Prostate gland (tissue), 2 donors: Measurements from ENCODE around the gene MELTF. TPM values are rescaled to one million over a fixed set of nuclear protein-coding genes. Genes with fewer than 3 reads are reported as not detected.
A peak's percentile ranks its signal among the peaks of the same experiment; 100 is the strongest.

Experiments
- DNase-seq: peaks from one replicate; pipeline ENCODE4 v3.0.0-alpha.2; 2019; ENCODE audit warnings: low spot score
- H3K27ac ChIP-seq, 2 donors: fragments of 200-600 bp; sonication (generic); 2 replicates each; pipeline ENCODE4 v1.5.1; 2017 to 2019
- H3K27me3 ChIP-seq: fragments of 200-600 bp; sonication (generic); replicated peaks from 2 replicates; pipeline ENCODE4 v1.5.1; 2019; ENCODE audit not compliant: insufficient read depth
- H3K36me3 ChIP-seq, 2 donors: fragments of 200-600 bp; sonication (generic); 1 replicate in 1 of 2; 2 replicates in 1 of 2; pipeline versions ENCODE4 v1.5.1 to v1.8.1; 2017 to 2019
- H3K4me1 ChIP-seq: fragments of 200-600 bp; sonication (generic); replicated peaks from 2 replicates; pipeline ENCODE4 v1.5.1; 2019
- H3K4me3 ChIP-seq, 2 donors: fragments of 200-600 bp; sonication (generic); 2 replicates each; pipeline ENCODE4 v1.5.1; 2017 to 2019
- H3K9me3 ChIP-seq: fragments of 200-600 bp; sonication (generic); 2 replicates; pipeline ENCODE4 v1.5.1; 2017
- POLR2A ChIP-seq: fragments of 450-650 bp; IDR thresholded peaks from one replicate; pipeline ENCODE4 v1.6.1; 2016; ENCODE audit warnings: antibody characterized with exemption, mild to moderate bottlenecking
- POLR2AphosphoS5 ChIP-seq: sonication (generic); formaldehyde crosslinking; IDR thresholded peaks from one replicate; pipeline ENCODE4 v1.6.1; 2017; ENCODE audit warnings: antibody characterized with exemption
- WGBS: methylation state at CpG from one replicate; pipeline ENCODE4 v1.1.5; 2018; 5-methylcytosine and 5-hydroxymethylcytosine counted together
- intact Hi-C: fragments of 100-400 bp; cut with DNase I; formaldehyde crosslinking; loops from one replicate; pipeline ENCODE4 v1.14.2; 2022
- total RNA-seq, 2 donors: library from RNA; depleted of rRNA; stranded (reverse); fragments of >200 nt; gene quantifications; one replicate each; pipeline ENCODE4 v1.1.0, GENCODE V29; 2016
- TF ChIP-seq, protein P1 (sequence below), 4 experiments: fragments of 200-600 bp in 2 of 4; fragments of 450-650 bp in 2 of 4; sonication (generic) in 2 of 4; IDR thresholded peaks; 1 replicate in 3 of 4; 2 replicates in 1 of 4; pipeline ENCODE4 v1.5.1; 2016 to 2019; ENCODE audit warnings: antibody characterized with exemption in 4 of 4, mild to moderate bottlenecking in 2 of 4, moderate library complexity in 2 of 4

MELTF gene
- total RNA-seq, 2 donors from 2014 or later: 6.9 to 9.0 TPM

DNA sequence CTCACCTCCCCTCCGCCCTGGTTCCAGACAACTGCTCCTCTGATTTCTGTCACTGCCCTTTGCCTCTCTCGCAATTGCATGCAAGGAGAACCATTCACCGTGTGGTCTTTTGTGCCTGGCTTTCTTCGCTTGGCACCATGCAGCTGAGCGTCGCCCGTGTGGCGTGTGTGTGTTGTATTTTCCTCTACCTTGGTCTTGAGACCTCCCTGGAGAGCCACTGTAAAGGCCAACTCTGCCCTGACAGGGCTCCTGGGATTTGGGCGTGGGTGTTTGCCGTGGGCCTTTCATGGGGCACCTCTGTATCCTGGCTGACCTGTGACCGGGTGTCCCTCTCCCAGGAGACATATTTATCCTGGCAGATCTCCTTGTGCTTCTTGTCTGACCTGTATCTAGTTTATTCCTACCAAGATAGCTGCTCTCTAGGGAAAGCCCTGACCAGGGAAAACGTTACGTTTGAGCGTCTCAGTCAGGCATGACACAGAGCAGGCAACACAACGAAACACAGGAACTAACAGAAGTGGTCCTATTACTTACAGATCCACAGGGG is 59.0 kb downstream of the MELTF start:
- Histone ChIP-seq H3K36me3 (no peaks in the 10 kb centered on the region), H3K27ac (no peak overlapping the region), H3K4me3 (no peak overlapping the region), H3K27me3 (no peaks in the 10 kb centered on the region), H3K9me3 (no peaks in the 10 kb centered on the region), H3K4me1 (no peaks in the 10 kb centered on the region)
- 84% methylated on average over 15 of the region's 15 CpGs for WGBS
- DNase-seq: no peak
- TF ChIP-seq POLR2AphosphoS5 (no peak), POLR2A (no peak)
- TF ChIP-seq, protein P1, sequence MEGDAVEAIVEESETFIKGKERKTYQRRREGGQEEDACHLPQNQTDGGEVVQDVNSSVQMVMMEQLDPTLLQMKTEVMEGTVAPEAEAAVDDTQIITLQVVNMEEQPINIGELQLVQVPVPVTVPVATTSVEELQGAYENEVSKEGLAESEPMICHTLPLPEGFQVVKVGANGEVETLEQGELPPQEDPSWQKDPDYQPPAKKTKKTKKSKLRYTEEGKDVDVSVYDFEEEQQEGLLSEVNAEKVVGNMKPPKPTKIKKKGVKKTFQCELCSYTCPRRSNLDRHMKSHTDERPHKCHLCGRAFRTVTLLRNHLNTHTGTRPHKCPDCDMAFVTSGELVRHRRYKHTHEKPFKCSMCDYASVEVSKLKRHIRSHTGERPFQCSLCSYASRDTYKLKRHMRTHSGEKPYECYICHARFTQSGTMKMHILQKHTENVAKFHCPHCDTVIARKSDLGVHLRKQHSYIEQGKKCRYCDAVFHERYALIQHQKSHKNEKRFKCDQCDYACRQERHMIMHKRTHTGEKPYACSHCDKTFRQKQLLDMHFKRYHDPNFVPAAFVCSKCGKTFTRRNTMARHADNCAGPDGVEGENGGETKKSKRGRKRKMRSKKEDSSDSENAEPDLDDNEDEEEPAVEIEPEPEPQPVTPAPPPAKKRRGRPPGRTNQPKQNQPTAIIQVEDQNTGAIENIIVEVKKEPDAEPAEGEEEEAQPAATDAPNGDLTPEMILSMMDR (IDR thresholded peaks at IDR 0.05): no peak
- intact Hi-C loops: no loop called here

DNA sequence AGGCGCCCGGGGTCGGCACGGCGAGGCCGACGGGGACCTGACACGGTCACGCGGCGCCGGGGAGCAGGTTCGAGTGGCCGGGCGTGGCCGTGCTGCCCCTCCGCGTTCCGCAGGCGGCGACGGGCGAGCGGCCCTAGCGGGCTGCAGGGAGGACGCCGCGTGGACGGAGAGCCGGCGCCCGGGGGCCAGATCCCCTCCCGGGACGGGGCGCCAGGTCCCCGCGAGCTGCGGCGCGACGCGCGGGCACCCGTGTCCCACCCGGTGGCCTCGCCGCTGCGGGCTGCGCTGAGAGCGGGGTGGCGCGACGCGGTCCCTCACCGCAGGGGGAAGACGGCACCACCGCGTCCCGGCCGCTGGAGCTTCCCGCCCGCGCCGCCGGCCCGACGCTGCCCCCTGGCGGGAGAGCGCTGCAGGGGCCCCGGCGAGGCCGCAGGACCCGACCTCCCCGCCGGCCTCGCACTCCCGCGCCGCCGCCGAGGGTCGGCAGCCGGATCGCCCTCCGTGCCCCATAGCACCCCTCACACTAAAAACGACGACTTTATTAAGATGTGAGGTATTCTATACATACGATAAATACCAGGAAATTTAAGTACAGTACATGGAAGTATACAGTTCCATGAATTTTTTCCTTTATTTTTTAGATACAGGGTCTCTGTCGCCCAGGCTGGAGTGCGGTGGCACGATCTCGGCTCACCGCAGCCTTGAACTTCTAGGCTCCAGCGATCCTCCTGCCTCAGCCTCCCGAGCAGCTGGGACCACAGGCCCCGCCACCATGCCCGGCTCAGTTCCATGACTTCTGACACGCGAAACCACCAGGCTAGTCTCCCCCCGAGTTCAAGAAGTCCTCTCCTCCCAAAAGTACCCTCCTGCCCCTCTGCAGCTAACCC is 59.7 kb downstream of the MELTF start:
- no peaks in the 10 kb centered on the region for H3K9me3 ChIP-seq
- peak overlapping the region; percentile 42 to 76 for H3K4me3 ChIP-seq
- TF ChIP-seq POLR2A: no peak
- TF ChIP-seq, protein P1 (IDR thresholded peaks at IDR 0.05): peak; percentile 80 to 97 (median 90)
- DNase-seq: peak; percentile 42
- H3K36me3 ChIP-seq: no peaks in the 10 kb centered on the region
- H3K27ac ChIP-seq: peak overlapping the region in 1 of 2 donors; percentile 23
- WGBS: 19% methylated on average over 45 of the region's 100 CpGs
- intact Hi-C loops: loop anchor here (10.0 kb wide), 1 partner anchor 135 kb away; no protein-coding TSS in a partner anchor
- no peaks in the 10 kb centered on the region for H3K27me3 ChIP-seq
- no peaks in the 10 kb centered on the region for H3K4me1 ChIP-seq

DNA sequence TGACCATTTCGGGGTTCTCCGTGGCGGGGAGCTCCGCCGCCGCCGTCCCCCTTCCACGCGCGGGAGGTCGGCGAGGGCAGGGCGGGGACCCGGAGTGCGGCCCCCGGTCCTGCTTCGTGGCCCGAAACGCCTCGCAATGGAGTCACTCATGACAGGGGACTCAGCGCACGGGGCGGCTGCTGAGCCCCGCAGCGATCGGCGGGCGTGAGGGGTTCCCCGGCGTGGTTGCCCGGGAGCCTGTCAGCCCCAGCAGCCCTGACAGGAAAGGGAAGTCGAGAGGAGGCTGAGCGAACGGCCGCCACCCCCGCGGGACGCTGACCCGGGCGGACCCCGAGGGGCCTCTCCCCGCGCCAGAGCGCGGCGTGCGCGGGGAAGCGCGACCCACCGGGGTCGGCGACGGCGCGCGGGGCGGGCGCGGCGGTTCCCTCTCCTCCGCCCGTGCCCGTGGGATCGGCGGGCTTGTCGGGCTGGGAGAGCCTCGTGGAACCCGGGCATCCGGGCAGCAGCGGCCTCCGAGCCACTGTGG is 60.4 kb downstream of the MELTF start:
- under 1% methylated on average over 52 of the region's 72 CpGs for WGBS
- Histone ChIP-seq H3K4me3 (peak overlapping the region; percentile 42 to 76), H3K36me3 (no peaks in the 10 kb centered on the region), H3K4me1 (no peaks in the 10 kb centered on the region), H3K27me3 (no peaks in the 10 kb centered on the region), H3K27ac (peak overlapping the region in 1 of 2 donors; percentile 23), H3K9me3 (no peaks in the 10 kb centered on the region)
- TF ChIP-seq, protein P1 (IDR thresholded peaks at IDR 0.05): no peak
- TF ChIP-seq POLR2A: no peak
- intact Hi-C loops: loop anchor here (10.0 kb wide), 1 partner anchor 134 kb away; no protein-coding TSS in a partner anchor
- no peak for DNase-seq

DNA sequence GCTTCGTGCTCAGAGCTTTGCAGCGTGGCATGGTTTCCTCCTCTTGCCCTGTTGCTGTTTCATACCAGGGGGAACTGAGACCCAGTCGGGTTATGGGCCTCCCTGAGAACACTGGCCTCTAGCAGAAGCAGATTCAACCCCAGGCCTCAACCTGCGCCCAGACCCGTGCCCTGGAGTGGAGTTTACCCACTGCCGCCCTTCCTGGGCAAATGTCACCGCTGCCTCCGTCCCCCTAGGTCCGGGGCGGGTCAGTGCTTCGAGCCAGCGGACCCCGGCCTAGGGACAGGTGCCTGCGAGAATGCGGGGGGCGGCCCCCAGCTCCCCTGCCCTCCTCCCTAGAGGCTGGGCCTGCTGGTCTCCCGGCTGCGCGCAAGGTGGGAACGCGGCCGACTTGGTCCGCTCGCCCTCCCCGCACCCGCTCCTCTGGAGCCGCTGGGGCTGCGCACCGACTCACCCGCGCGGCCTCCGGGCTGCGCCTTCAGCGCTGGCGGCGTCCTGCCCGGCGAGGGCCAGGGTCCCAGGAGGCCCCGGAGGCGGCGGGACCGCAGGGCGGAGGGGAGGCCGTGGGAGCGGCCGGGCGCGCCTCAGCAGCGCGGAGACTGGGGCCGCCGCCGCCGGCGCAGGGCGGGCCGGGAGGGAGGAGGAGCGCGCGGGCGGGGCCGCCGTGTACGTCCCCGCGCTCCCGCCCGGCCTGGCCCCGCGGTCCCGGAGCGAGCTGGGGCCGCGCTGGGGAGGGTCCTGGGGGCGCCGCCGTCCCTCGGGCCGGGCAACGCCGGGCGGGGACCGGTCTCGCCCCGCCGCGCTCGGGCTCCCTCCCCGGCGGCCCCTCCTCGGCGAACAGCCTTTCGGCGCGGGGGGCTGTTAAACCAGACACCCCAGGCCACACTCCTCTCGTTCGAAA is 61.1 kb downstream of the MELTF start, which contains the start of gene PIGZ:
PIGZ (minus strand) TSS at position 601 of the 901 bp plus-strand sequence. CDS start 16,802 bp downstream, outside the sequence.
- Histone ChIP-seq H3K9me3 (no peaks in the 10 kb centered on the region), H3K27ac (peak within 1 kb of the TSS in 1 of 2 donors; percentile 23), H3K36me3 (no peaks in the 10 kb centered on the region), H3K4me3 (peak within 1 kb of the TSS; percentile 42 to 76), H3K27me3 (no peaks in the 10 kb centered on the region), H3K4me1 (no peaks in the 10 kb centered on the region)
- intact Hi-C loops: loop anchor here (10.0 kb wide), 1 partner anchor 134 kb away; no protein-coding TSS in a partner anchor
- DNase-seq: no peak
- 5% methylated on average over 26 of the region's 98 CpGs for WGBS
- TF ChIP-seq, protein P1 (IDR thresholded peaks at IDR 0.05): no peak
- no peak for TF ChIP-seq POLR2A
- no peak for TF ChIP-seq POLR2AphosphoS5
